Karpas-422 (cell line): ENCODE measurements around the gene PLCD3. TPM values are rescaled to one million over a fixed set of nuclear protein-coding genes. Genes with fewer than 3 reads are reported as not detected.

Source experiments
- DNase-seq: peaks from one replicate; pipeline ENCODE4 v3.0.0-alpha.2; 2015
- H2AFZ ChIP-seq: fragments of 200-600 bp; sonication (generic); 2 replicates; pipeline ENCODE4 v1.6.1; 2014; ENCODE audit warnings: antibody characterized with exemption, low read length, mixed read lengths
- H3K27ac ChIP-seq: fragments of 200-600 bp; sonication (generic); 2 replicates; pipeline ENCODE4 v1.5.1; 2014; ENCODE audit warnings: mild to moderate bottlenecking, low read length, moderate library complexity
- H3K27me3 ChIP-seq: fragments of 200-600 bp; sonication (generic); 2 replicates; pipeline ENCODE4 v1.6.1; 2014; ENCODE audit warnings: low read length, mixed read lengths
- H3K36me3 ChIP-seq: fragments of 200-600 bp; sonication (generic); 2 replicates; pipeline ENCODE4 v1.6.1; 2014; ENCODE audit warnings: low read length, mixed read lengths; ENCODE audit not compliant: insufficient read depth
- H3K4me1 ChIP-seq: fragments of 200-600 bp; sonication (generic); 2 replicates; pipeline ENCODE4 v1.6.1; 2014; ENCODE audit warnings: mild to moderate bottlenecking, low read length, mixed read lengths
- H3K4me2 ChIP-seq: fragments of 200-600 bp; sonication (generic); 2 replicates; pipeline ENCODE4 v1.6.1; 2014; ENCODE audit warnings: low read length, low read depth, mild to moderate bottlenecking; ENCODE audit not compliant: poor library complexity, severe bottlenecking
- H3K4me3 ChIP-seq: fragments of 200-600 bp; sonication (generic); 2 replicates; pipeline ENCODE4 v1.5.1; 2014; ENCODE audit warnings: mild to moderate bottlenecking, antibody characterized with exemption, low read length, mixed read lengths
- H3K79me2 ChIP-seq: fragments of 200-600 bp; sonication (generic); 2 replicates; pipeline ENCODE4 v1.6.1; 2014; ENCODE audit warnings: mild to moderate bottlenecking, low read length, mixed read lengths
- H3K9ac ChIP-seq: fragments of 200-600 bp; sonication (generic); 2 replicates; pipeline ENCODE4 v1.6.0; 2014; ENCODE audit warnings: low read length
- H3K9me2 ChIP-seq: fragments of 200-600 bp; sonication (generic), shearing (Covaris generic); replicated peaks from 2 replicates; pipeline ENCODE4 v1.6.0; 2014; ENCODE audit warnings: mild to moderate bottlenecking, low read length, moderate library complexity; ENCODE audit not compliant: insufficient read depth
- H3K9me3 ChIP-seq: fragments of 300-700, 200-600 bp; sonication (generic); 2 replicates; pipeline ENCODE4 v1.6.1; 2014; ENCODE audit warnings: low read length, mixed read lengths
- H4K20me1 ChIP-seq: fragments of 200-600 bp; sonication (generic); 2 replicates; pipeline ENCODE4 v1.6.1; 2014; ENCODE audit warnings: mild to moderate bottlenecking, antibody characterized with exemption, low read length, low read depth; ENCODE audit not compliant: insufficient read depth
- small RNA-seq: library from RNA; depleted of rRNA; stranded (forward); fragments of <200 nt; gene quantifications from one replicate; pipeline ENCODE3, GENCODE V24; 2014
- total RNA-seq: library from RNA; depleted of rRNA; stranded (reverse); fragments of >200 nt; shearing (Covaris generic); gene quantifications from 2 replicates; pipeline ENCODE4 v1.2.3, GENCODE V29; 2014; ENCODE audit warnings: low replicate concordance; rRNA removed

The PLCD3 gene
- total RNA-seq, 1 experiment from 2014 or later, result 0.45 TPM

- Histone ChIP-seq H3K4me3 (peak overlapping the region; percentile 93), H3K36me3 (no peaks in the 10 kb centered on the region), H3K27me3 (no peaks in the 10 kb centered on the region), H2AFZ (peak overlapping the region; percentile 88), H3K9me2 (no peaks in the 10 kb centered on the region), H3K9me3 (no peaks in the 10 kb centered on the region), H3K79me2 (peaks cover 64% of the 10 kb centered on the region), H3K4me2 (peak overlapping the region; percentile 75), H3K27ac (peak overlapping the region; percentile 60; the same call in 1 of the 2 replicates), H4K20me1 (no peaks in the 10 kb centered on the region), H3K4me1 (peaks cover 26% of the 10 kb centered on the region), H3K9ac (peak overlapping the region; percentile 92)
- DNase-seq, result peak; percentile 61
These were observed 71.9 kb downstream of the PLCD3 start for GRCh38 chr17:45060382-45060796.

Small RNA genes within 50 kb of the gene (small RNA-seq; reads per million reads assigned to genes)
- gene MIR6784, result not detected
- gene RF00019, result not detected

Other genes with a start within 250 kb of the PLCD3 start
- gene EFTUD2, start 233.1 kb downstream of the PLCD3 start, total RNA-seq, result 80.2 and 97.5 TPM in 2 replicates
- gene GFAP, start 217.0 kb downstream of the PLCD3 start, total RNA-seq, result not detected in 2 replicates
- 8.5 and 11.8 TPM in 2 replicates for gene KIF18B, start 184.7 kb downstream of the PLCD3 start, total RNA-seq
- gene C1QL1, start 164.2 kb downstream of the PLCD3 start, total RNA-seq, result not detected in 2 replicates
- 29.4 and 29.8 TPM in 2 replicates for gene DCAKD, start 80.9 kb downstream of the PLCD3 start, total RNA-seq
- gene NMT1, start 71.2 kb downstream of the PLCD3 start, total RNA-seq, result 48.5 and 53.2 TPM in 2 replicates
- gene ACBD4, start 3.2 kb upstream of the PLCD3 start, total RNA-seq, result 11.4 and 13.4 TPM in 2 replicates
- 3.5 and 3.7 TPM in 2 replicates for gene HEXIM1, start 16.0 kb upstream of the PLCD3 start, total RNA-seq
- 1.4 and 14.3 TPM in 2 replicates for gene HEXIM2, start 29.4 kb upstream of the PLCD3 start, total RNA-seq
- gene FMNL1, start 89.4 kb upstream of the PLCD3 start, total RNA-seq, result not detected in 2 replicates
- not detected in 2 replicates for gene SPATA32, start 129.6 kb upstream of the PLCD3 start, total RNA-seq
- gene MAP3K14, start 184.5 kb upstream of the PLCD3 start, total RNA-seq, result 7.6 and 12.0 TPM in 2 replicates